Measurements from ENCODE around the gene ZFP90.

The ZFP90 gene

GRCh38 chr16:68605746-68606145 is 66.7 kb downstream of the ZFP90 start:
- no peak for DNase-seq (ENCODE audit: extremely low read depth, low read depth)
- H3K4me3 ChIP-seq (replicated peaks; ENCODE audit: low read depth, low read length) = no peak overlapping the region
- no peak for TF ChIP-seq CTCF (IDR thresholded peaks at IDR 0.05; ENCODE audit: low read depth, low read length, missing control alignments)

- no peak for DNase-seq (ENCODE audit: extremely low read depth, low read depth)
- H3K4me3 ChIP-seq (replicated peaks; ENCODE audit: low read depth, low read length) = no peak overlapping the region
Observed at GRCh38 chr16:68607443-68607842, 68.4 kb downstream of the ZFP90 start.

GRCh38 chr16:68608330-68608729 is 69.2 kb downstream of the ZFP90 start:
- H3K4me3 ChIP-seq (replicated peaks; ENCODE audit: low read depth, low read length) = no peak overlapping the region
- no peak for DNase-seq (ENCODE audit: extremely low read depth, low read depth)
- TF ChIP-seq CTCF (IDR thresholded peaks at IDR 0.05; ENCODE audit: low read depth, low read length, missing control alignments) = no peak

More at GRCh38 chr16:68607443-68607842, 68.4 kb downstream of the ZFP90 start:
- TF ChIP-seq CTCF (IDR thresholded peaks at IDR 0.05; ENCODE audit: low read depth, low read length, missing control alignments) = no peak

- no peak for DNase-seq (ENCODE audit: extremely low read depth, low read depth)
- no peak for TF ChIP-seq CTCF (IDR thresholded peaks at IDR 0.05; ENCODE audit: low read depth, low read length, missing control alignments)
- H3K4me3 ChIP-seq (replicated peaks; ENCODE audit: low read depth, low read length) = no peak overlapping the region
Observed at GRCh38 chr16:68612996-68613395, 73.9 kb downstream of the ZFP90 start.

- DNase-seq (ENCODE audit: extremely low read depth, low read depth) = no peak
- no peak for TF ChIP-seq CTCF (IDR thresholded peaks at IDR 0.05; ENCODE audit: low read depth, low read length, missing control alignments)
- H3K4me3 ChIP-seq (replicated peaks; ENCODE audit: low read depth, low read length) = no peak overlapping the region
Observed at GRCh38 chr16:68617734-68618133, 78.6 kb downstream of the ZFP90 start.
